ENCODE measurements around the gene TRAPPC10.
"Not testable (repeated sequence)": the region's sequence is repeated elsewhere in the genome, so short reads cannot be mapped to it uniquely, and the experiment has no call there.

The TRAPPC10 gene

GRCh38 chr21:44093761-44094160, 81.7 kb downstream of the TRAPPC10 start:
- TF ChIP-seq FOXP2 (optimal IDR thresholded peaks at IDR 0.05; ENCODE audit: control extremely low read depth, extremely low read length, insufficient read depth) (no peak), EZH2 (IDR thresholded peaks at IDR 0.05) (no peak), POLR2AphosphoS5 (IDR thresholded peaks at IDR 0.05; ENCODE audit: borderline replicate concordance, low read depth, low read length) (no peak)
- peaks cover 15% of the 10 kb centered on the region for H3K36me3 ChIP-seq (ENCODE audit: insufficient read depth, low read length)
- DNase-seq (ENCODE audit: low read depth, low spot score): no peak
- no peak overlapping the region for H3K9ac ChIP-seq (ENCODE audit: insufficient read length)
- no peaks in the 10 kb centered on the region for H3K9me3 ChIP-seq (ENCODE audit: low read depth, low read length)
- no peak overlapping the region for H3K27ac ChIP-seq
- no peak overlapping the region for H3K4me3 ChIP-seq

GRCh38 chr21:44094832-44095231, 82.7 kb downstream of the TRAPPC10 start:
- H3K27ac ChIP-seq: no peak overlapping the region
- peaks cover 11% of the 10 kb centered on the region for H3K36me3 ChIP-seq (ENCODE audit: insufficient read depth, low read length)
- TF ChIP-seq POLR2AphosphoS5 (IDR thresholded peaks at IDR 0.05; ENCODE audit: borderline replicate concordance, low read depth, low read length) (no peak), EZH2 (IDR thresholded peaks at IDR 0.05) (no peak), FOXP2 (optimal IDR thresholded peaks at IDR 0.05; ENCODE audit: control extremely low read depth, extremely low read length, insufficient read depth) (no peak)
- no peak overlapping the region for H3K4me3 ChIP-seq
- DNase-seq (ENCODE audit: low read depth, low spot score): no peak
- no peaks in the 10 kb centered on the region for H3K9me3 ChIP-seq (ENCODE audit: low read depth, low read length)
- no peak overlapping the region for H3K9ac ChIP-seq (ENCODE audit: insufficient read length)

- not testable (repeated sequence) for H3K36me3 ChIP-seq (ENCODE audit: insufficient read depth, low read length); DNase-seq (ENCODE audit: low read depth, low spot score); H3K27ac ChIP-seq; H3K9me3 ChIP-seq (ENCODE audit: low read depth, low read length); H3K9ac ChIP-seq (ENCODE audit: insufficient read length); H3K4me3 ChIP-seq
These were observed 86.4 kb downstream of the TRAPPC10 start for GRCh38 chr21:44098507-44098906.

- not testable (repeated sequence) for H3K9me3 ChIP-seq (ENCODE audit: low read depth, low read length); H3K4me3 ChIP-seq; H3K9ac ChIP-seq (ENCODE audit: insufficient read length); DNase-seq (ENCODE audit: low read depth, low spot score); H3K36me3 ChIP-seq (ENCODE audit: insufficient read depth, low read length); H3K27ac ChIP-seq
These were observed 86.9 kb downstream of the TRAPPC10 start for GRCh38 chr21:44098964-44099363.

- H3K9ac ChIP-seq (ENCODE audit: insufficient read length): not testable (repeated sequence)
These were observed 95.0 kb downstream of the TRAPPC10 start, which contains the start of gene PWP2 for GRCh38 chr21:44107026-44107501. Gene PWP2, plus strand, starts transcription at chr21:44107399. Its CDS starts 18 bp downstream, at chr21:44107417.

GRCh38 chr21:44107589-44107988, 95.5 kb downstream of the TRAPPC10 start:
- not testable (repeated sequence) for H3K9me3 ChIP-seq (ENCODE audit: low read depth, low read length); DNase-seq (ENCODE audit: low read depth, low spot score); H3K9ac ChIP-seq (ENCODE audit: insufficient read length); H3K36me3 ChIP-seq (ENCODE audit: insufficient read depth, low read length); H3K27ac ChIP-seq
- H3K4me3 ChIP-seq: peak overlapping the region; percentile 70

More at GRCh38 chr21:44107026-44107501, 95.0 kb downstream of the TRAPPC10 start, which contains the start of gene PWP2:
- peak within 1 kb of the TSS; percentile 70 for H3K4me3 ChIP-seq
- not testable (repeated sequence) for H3K9me3 ChIP-seq (ENCODE audit: low read depth, low read length); H3K36me3 ChIP-seq (ENCODE audit: insufficient read depth, low read length); DNase-seq (ENCODE audit: low read depth, low spot score); H3K27ac ChIP-seq
- peak; percentile 22; the same call in 1 of the 2 replicates for TF ChIP-seq POLR2AphosphoS5 (IDR thresholded peaks at IDR 0.05; ENCODE audit: borderline replicate concordance, low read depth, low read length)

GRCh38 chr21:44113702-44114371, 101.7 kb downstream of the TRAPPC10 start:
- not testable (repeated sequence) for H3K4me3 ChIP-seq; H3K27ac ChIP-seq; H3K36me3 ChIP-seq (ENCODE audit: insufficient read depth, low read length); DNase-seq (ENCODE audit: low read depth, low spot score); H3K9me3 ChIP-seq (ENCODE audit: low read depth, low read length); H3K9ac ChIP-seq (ENCODE audit: insufficient read length)

GRCh38 chr21:44122131-44122530, 110.0 kb downstream of the TRAPPC10 start:
- not testable (repeated sequence) for H3K36me3 ChIP-seq (ENCODE audit: insufficient read depth, low read length); DNase-seq (ENCODE audit: low read depth, low spot score); H3K9me3 ChIP-seq (ENCODE audit: low read depth, low read length); H3K9ac ChIP-seq (ENCODE audit: insufficient read length); H3K27ac ChIP-seq; H3K4me3 ChIP-seq

GRCh38 chr21:44127827-44128226, 115.7 kb downstream of the TRAPPC10 start:
- H3K9me3 ChIP-seq (ENCODE audit: low read depth, low read length); H3K9ac ChIP-seq (ENCODE audit: insufficient read length); H3K36me3 ChIP-seq (ENCODE audit: insufficient read depth, low read length); H3K4me3 ChIP-seq; H3K27ac ChIP-seq; DNase-seq (ENCODE audit: low read depth, low spot score): not testable (repeated sequence)

GRCh38 chr21:44133715-44134057, 121.6 kb downstream of the TRAPPC10 start:
- H3K9ac ChIP-seq (ENCODE audit: insufficient read length); H3K9me3 ChIP-seq (ENCODE audit: low read depth, low read length); DNase-seq (ENCODE audit: low read depth, low spot score); H3K27ac ChIP-seq; H3K36me3 ChIP-seq (ENCODE audit: insufficient read depth, low read length): not testable (repeated sequence)
- peak overlapping the region; percentile 57; the same call in 1 of the 2 replicates for H3K4me3 ChIP-seq

- H3K27ac ChIP-seq; H3K9me3 ChIP-seq (ENCODE audit: low read depth, low read length); H3K4me3 ChIP-seq; H3K36me3 ChIP-seq (ENCODE audit: insufficient read depth, low read length); DNase-seq (ENCODE audit: low read depth, low spot score); H3K9ac ChIP-seq (ENCODE audit: insufficient read length): not testable (repeated sequence)
These were observed 122.6 kb downstream of the TRAPPC10 start for GRCh38 chr21:44134732-44135131.

GRCh38 chr21:44138039-44138438, 125.9 kb downstream of the TRAPPC10 start:
- not testable (repeated sequence) for DNase-seq (ENCODE audit: low read depth, low spot score); H3K27ac ChIP-seq; H3K9me3 ChIP-seq (ENCODE audit: low read depth, low read length); H3K9ac ChIP-seq (ENCODE audit: insufficient read length); H3K4me3 ChIP-seq; H3K36me3 ChIP-seq (ENCODE audit: insufficient read depth, low read length)

- DNase-seq (ENCODE audit: low read depth, low spot score); H3K27ac ChIP-seq; H3K4me3 ChIP-seq; H3K36me3 ChIP-seq (ENCODE audit: insufficient read depth, low read length); H3K9me3 ChIP-seq (ENCODE audit: low read depth, low read length); H3K9ac ChIP-seq (ENCODE audit: insufficient read length): not testable (repeated sequence)
These were observed 127.9 kb downstream of the TRAPPC10 start for GRCh38 chr21:44139787-44140551.
